Peyer's patch (tissue), 4 donors: ENCODE data around the gene EP400.

Experiments used
- POLR2A ChIP-seq, 2 donors: fragments of 450-650 bp; IDR thresholded peaks; one replicate each; pipeline ENCODE4 v1.5.1; 2017; ENCODE audit warnings: antibody characterized with exemption in 2 of 2, mild to moderate bottlenecking in 2 of 2, moderate library complexity in 2 of 2
- TF ChIP-seq, protein P1 (sequence below), 6 experiments: fragments of 450-650 bp in 4 of 6; fragments of 200-600 bp in 2 of 6; sonication (generic) in 1 of 6; IDR thresholded peaks; one replicate each; pipeline ENCODE4 v1.5.1; 2017 to 2019; ENCODE audit warnings: antibody characterized with exemption in 6 of 6, mild to moderate bottlenecking in 3 of 6, moderate library complexity in 1 of 6

DNA sequence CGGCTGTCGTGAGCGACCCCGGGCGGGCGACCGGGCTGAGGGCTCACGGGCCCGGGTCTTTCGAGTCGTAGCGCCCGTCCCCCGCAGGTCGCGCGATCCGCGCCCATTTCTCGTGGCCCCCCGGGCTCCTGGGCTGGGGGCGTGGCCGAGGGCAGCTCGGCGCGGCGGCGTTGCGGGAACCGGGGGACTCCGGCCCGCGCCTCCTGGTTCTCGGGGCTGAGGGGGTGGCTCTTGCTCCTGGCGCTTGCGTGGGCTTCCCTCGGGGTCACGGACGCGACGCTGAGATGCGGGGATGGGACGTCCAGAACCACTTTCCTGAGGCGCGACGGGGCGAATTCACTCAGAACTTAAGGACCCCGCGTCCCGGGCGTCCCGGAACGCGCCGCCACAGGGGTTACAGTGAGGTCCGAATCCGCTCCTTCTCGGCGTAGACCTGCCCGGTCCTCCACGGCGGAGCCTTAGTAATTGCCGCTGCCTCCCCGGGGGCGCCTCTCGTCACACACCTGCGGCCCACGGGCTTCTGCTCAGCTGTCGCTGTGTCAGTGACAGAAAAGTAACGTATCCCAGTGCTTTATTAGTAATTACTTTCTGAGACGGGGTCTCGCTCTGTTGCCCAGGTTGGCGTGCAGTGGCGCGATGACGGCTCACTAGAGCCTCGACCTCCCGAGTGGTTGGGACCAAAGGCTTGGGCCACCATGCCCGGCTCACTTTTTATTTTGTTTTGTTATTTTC, 606 bp downstream of the EP400 start:
- TF ChIP-seq, protein P1, sequence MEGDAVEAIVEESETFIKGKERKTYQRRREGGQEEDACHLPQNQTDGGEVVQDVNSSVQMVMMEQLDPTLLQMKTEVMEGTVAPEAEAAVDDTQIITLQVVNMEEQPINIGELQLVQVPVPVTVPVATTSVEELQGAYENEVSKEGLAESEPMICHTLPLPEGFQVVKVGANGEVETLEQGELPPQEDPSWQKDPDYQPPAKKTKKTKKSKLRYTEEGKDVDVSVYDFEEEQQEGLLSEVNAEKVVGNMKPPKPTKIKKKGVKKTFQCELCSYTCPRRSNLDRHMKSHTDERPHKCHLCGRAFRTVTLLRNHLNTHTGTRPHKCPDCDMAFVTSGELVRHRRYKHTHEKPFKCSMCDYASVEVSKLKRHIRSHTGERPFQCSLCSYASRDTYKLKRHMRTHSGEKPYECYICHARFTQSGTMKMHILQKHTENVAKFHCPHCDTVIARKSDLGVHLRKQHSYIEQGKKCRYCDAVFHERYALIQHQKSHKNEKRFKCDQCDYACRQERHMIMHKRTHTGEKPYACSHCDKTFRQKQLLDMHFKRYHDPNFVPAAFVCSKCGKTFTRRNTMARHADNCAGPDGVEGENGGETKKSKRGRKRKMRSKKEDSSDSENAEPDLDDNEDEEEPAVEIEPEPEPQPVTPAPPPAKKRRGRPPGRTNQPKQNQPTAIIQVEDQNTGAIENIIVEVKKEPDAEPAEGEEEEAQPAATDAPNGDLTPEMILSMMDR (IDR thresholded peaks at IDR 0.05), result no peak
- TF ChIP-seq POLR2A (IDR thresholded peaks at IDR 0.05), result no peak
